ENCODE results near the gene PPT1. TPM values are rescaled to one million over a fixed set of nuclear protein-coding genes. Genes with fewer than 3 reads are reported as not detected.

The PPT1 gene
- total RNA-seq, 1 donor from 2014 or later = 110 TPM

GRCh38 chr1:40023379-40023944 is 73.6 kb downstream of the PPT1 start:
- Histone ChIP-seq H3K36me3 (no peaks in the 10 kb centered on the region), H3K4me2 (no peak overlapping the region), H3K9ac (no peak overlapping the region), H3F3A (ENCODE audit: low read depth) (no peaks in the 10 kb centered on the region), H3K4me1 (no peaks in the 10 kb centered on the region), H4K20me1 (ENCODE audit: low read depth) (no peaks in the 10 kb centered on the region), H3K27me3 (peaks cover 4% of the 10 kb centered on the region), H3K27ac (no peak overlapping the region), H2AFZ (replicated peaks) (no peak overlapping the region), H3K9me3 (ENCODE audit: low read depth) (no peaks in the 10 kb centered on the region), H3K4me3 (no peak overlapping the region), H3K79me2 (ENCODE audit: low read depth) (no peaks in the 10 kb centered on the region)
- Mint-ChIP-seq H3K4me3 (no peak overlapping the region), H3K4me1 (no peaks in the 10 kb centered on the region), H3K27ac (no peak overlapping the region), H3K36me3 (peaks cover 4% of the 10 kb centered on the region), H3K27me3 (ENCODE audit: insufficient read depth, low read depth) (peaks cover 5% of the 10 kb centered on the region), H3K9me3 (peaks cover 21% of the 10 kb centered on the region)
- TF ChIP-seq EZH2 (IDR thresholded peaks at IDR 0.05) (no peak), EZH2phosphoT487 (IDR thresholded peaks at IDR 0.05) (no peak), CTCF (IDR thresholded peaks at IDR 0.05) (no peak)
- no peak for DNase-seq (ENCODE audit: low spot score)

Other genes starting within 250 kb of the PPT1 start
- gene TRIT1, start 213.7 kb downstream of the PPT1 start, total RNA-seq (ENCODE audit: low replicate concordance) = 45.1 and 64.8 TPM in 2 replicates
- gene MYCL, start 195.3 kb downstream of the PPT1 start, total RNA-seq (ENCODE audit: low replicate concordance) = 21.8 and 39.8 TPM in 2 replicates
- 0.90 and 1.4 TPM in 2 replicates for gene MFSD2A, start 142.1 kb downstream of the PPT1 start, total RNA-seq (ENCODE audit: low replicate concordance)
- gene CAP1, start 56.5 kb downstream of the PPT1 start, total RNA-seq (ENCODE audit: low replicate concordance) = 150 and 154 TPM in 2 replicates
- 48.4 and 72.7 TPM in 2 replicates for gene RLF, start 64.1 kb upstream of the PPT1 start, total RNA-seq (ENCODE audit: low replicate concordance)
- not detected in 2 replicates for gene TMCO2, start 150.7 kb upstream of the PPT1 start, total RNA-seq (ENCODE audit: low replicate concordance)
- 26.9 and 38.0 TPM in 2 replicates for gene ZMPSTE24, start 161.0 kb upstream of the PPT1 start, total RNA-seq (ENCODE audit: low replicate concordance)
- 3.7 and 14.8 TPM in 2 replicates for gene COL9A2, start 220.0 kb upstream of the PPT1 start, total RNA-seq (ENCODE audit: low replicate concordance)

All from neural progenitor cell (in vitro differentiated cells).